Suprapubic skin (tissue), 3 donors: ENCODE data around the gene LYG1.

Experiments
- CTCF ChIP-seq, 2 donors: fragments of 200-600 bp in 1 of 2; fragments of 450-650 bp in 1 of 2; sonication (generic) in 1 of 2; IDR thresholded peaks; one replicate each; pipeline ENCODE4 v1.5.1; 2016 to 2019; ENCODE audit warnings: antibody characterized with exemption in 2 of 2, mild to moderate bottlenecking in 1 of 2, moderate library complexity in 1 of 2
- POLR2A ChIP-seq, 2 donors: fragments of 450-650 bp; IDR thresholded peaks; one replicate each; pipeline ENCODE4 v1.6.1; 2017; ENCODE audit warnings: antibody characterized with exemption in 2 of 2, mild to moderate bottlenecking in 2 of 2, moderate library complexity in 2 of 2

GRCh38 chr2:99242151-99242550 is 58.8 kb downstream of the LYG1 start:
- TF ChIP-seq POLR2A (IDR thresholded peaks at IDR 0.05) (no peak), CTCF (IDR thresholded peaks at IDR 0.05) (no peak)
